ENCODE data around the gene JUP.

DNA sequence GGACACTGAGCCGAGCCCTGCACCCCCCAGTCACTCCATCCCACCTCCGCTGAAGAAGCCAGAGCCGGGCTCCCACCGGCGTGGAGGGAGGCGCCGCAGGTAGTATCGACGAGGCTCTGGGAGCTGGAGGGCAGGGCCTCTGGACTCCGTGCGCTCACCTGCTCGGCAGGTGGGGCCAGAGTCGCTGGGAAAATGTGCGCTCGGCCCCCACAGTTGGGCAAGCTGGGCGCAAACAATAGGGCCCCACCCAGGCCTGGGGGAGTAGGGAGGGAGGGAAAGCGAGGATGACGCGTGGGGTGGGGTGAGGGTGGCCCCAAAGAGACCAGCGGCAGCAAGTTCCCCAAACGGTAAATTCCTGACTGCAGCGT lies 668 bp downstream of the JUP start:
- TF ChIP-seq CTCF (conservative IDR thresholded peaks at IDR 0.05; ENCODE audit: low read length): no peak
- TF ChIP-seq EZH2phosphoT487 (IDR thresholded peaks at IDR 0.05; ENCODE audit: borderline replicate concordance, low read depth, low read length): no peak

Measured in OCI-LY7 (cell line).